Measurements from ENCODE around the gene HS1BP3.

HS1BP3 gene

GRCh38 chr2:20666005-20666303, 15.1 kb upstream of the HS1BP3 start:
- DNase-seq (ENCODE audit: low spot score): peak; percentile 51
- TF ChIP-seq CTCF (IDR thresholded peaks at IDR 0.05; ENCODE audit: extremely low read depth, missing control alignments): no peak

- no peak for DNase-seq (ENCODE audit: low spot score)
- no peak for TF ChIP-seq CTCF (IDR thresholded peaks at IDR 0.05; ENCODE audit: extremely low read depth, missing control alignments)
These were observed 14.5 kb upstream of the HS1BP3 start for GRCh38 chr2:20665243-20666004.

GRCh38 chr2:20664431-20665242, 13.7 kb upstream of the HS1BP3 start:
- no peak for DNase-seq (ENCODE audit: low spot score)
- TF ChIP-seq CTCF (IDR thresholded peaks at IDR 0.05; ENCODE audit: extremely low read depth, missing control alignments): no peak

GRCh38 chr2:20664071-20664390, 13.1 kb upstream of the HS1BP3 start:
- TF ChIP-seq CTCF (IDR thresholded peaks at IDR 0.05; ENCODE audit: extremely low read depth, missing control alignments): no peak
- DNase-seq (ENCODE audit: low spot score): no peak

GRCh38 chr2:20663196-20664070, 12.5 kb upstream of the HS1BP3 start:
- TF ChIP-seq CTCF (IDR thresholded peaks at IDR 0.05; ENCODE audit: extremely low read depth, missing control alignments): no peak
- DNase-seq (ENCODE audit: low spot score): no peak

- no peak for TF ChIP-seq CTCF (IDR thresholded peaks at IDR 0.05; ENCODE audit: extremely low read depth, missing control alignments)
These were observed 11.5 kb upstream of the HS1BP3 start for GRCh38 chr2:20662308-20662937.

More at GRCh38 chr2:20662308-20662937, 11.5 kb upstream of the HS1BP3 start:
- no peak for DNase-seq (ENCODE audit: low spot score)
